ENCODE measurements around the gene TRMT1. TPM values are rescaled to one million over a fixed set of nuclear protein-coding genes. Genes with fewer than 3 reads are reported as not detected.

The TRMT1 gene
- total RNA-seq, 2 experiments from 2014 or later, result 130 to 134 TPM

DNA sequence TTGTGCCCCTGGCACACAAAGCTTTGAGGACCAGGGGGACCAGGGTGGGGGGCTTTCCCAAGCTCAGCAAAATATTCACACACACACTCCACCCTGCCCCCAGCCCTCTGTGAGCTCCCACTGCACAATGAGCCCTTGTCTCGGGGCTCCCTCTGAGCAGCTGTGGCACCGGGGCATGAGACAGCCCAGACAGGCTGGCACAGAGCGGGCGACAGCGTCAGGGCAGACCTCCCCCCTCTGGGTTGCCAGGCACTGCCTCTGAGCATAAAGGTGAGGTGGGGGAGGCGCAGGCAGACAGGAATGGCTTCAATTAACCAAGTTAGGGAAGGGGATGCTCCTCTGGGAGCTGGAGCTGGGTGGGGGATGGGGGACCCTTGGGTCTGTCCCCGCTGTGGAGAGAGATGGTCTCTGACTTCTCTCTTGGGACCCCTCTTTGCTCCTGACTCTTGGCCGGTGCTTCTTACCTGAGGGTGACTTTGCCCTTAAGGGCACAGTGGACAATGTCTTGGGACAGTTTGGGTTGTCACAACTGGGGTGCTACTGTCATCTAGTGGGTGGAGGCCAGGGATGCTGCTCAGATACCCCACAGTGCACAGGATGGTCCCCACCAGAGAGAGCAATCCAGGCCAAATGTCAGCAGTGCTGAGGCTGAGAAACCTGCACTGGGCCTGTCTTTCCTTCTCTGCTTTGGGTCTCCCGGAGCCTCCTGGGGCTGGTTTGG, 44.2 kb downstream of the TRMT1 start:
- POLR2A ChIA-PET, result no interaction called here
- CTCF ChIA-PET, result interaction anchor here (1.1 to 2.5 kb wide), 2 partner anchors 11 to 21 kb away, joined by 3 to 10 read pairs; no protein-coding TSS in a partner anchor

DNA sequence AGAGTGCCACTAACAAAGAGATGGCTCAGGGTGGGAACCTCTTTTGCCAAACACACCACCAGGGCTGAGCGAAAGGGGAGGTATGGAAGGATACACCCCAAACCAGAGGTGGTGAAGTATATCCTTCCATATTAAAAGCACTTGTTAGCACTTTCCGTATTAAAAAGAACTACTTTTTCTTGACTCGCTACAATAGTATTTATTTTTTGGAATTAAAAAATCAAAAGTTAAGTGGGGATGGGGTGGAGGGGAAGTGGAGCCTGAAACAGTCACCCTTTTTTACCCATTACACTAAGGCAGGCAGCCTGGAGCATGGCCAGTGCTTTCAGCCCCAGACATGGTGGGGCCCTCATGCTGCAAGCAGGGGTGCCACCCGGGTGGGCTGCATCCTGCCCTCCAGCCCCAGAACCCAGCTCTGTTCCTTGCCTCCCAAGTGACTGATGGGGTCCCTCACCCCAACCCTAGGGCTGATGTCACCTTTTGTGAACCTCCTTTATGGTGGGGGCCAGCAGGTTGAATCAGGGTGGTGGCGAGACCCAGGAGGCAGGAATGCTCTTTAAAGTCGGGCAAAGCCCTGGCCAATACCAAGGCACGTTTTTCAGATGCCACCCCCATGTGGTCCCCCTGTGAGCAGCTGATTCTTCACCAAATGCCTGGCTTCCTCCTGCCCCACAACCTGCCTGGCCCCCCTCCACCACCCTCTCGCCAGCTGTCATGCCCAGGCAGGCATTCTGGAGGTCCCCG, 44.9 kb downstream of the TRMT1 start:
- POLR2A ChIA-PET, result no interaction called here
- CTCF ChIA-PET, result no interaction called here

DNA sequence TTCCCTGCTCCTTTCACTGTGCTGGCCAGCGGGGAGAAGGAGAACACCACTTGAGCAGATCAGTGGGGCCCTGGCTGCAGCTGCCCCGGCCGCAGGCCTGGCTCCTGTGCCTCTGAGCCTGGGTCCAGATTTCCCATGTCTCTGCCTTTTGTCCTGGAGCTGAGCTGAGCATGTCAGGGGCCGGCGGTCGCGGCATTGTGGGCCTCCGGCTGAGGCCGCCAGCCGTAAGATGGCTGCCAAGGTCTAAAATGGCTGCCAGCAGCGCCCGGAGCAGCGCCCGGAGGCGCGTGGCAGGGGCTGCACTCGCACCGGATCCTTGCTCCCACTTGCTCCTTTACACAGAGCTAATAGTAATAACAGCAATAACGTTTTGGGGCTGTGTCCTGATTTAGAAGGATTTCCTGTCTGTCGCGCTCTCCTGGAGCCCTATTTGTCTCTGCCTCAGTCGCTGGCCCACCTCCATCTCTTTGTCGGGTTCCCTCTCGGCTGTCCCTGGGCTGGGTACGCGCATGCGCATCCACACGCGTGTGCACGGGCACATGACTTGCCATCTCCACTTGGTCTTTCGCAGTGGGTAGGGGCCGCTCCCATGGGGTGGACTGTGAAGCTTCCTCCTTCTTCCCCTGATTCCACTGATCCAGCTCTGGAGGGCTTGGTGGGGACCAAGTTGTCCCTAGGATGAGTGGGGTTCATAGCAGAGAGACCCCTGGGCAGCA, 46.0 kb downstream of the TRMT1 start:
- POLR2A ChIA-PET, result interaction anchor here (0.6 kb wide), 1 partner anchor 271 kb away, joined by 9 read pairs; no protein-coding TSS in a partner anchor
- CTCF ChIA-PET, result interaction anchor here (1.4 to 1.7 kb wide), 2 partner anchors 10 to 23 kb away, joined by 3 to 5 read pairs; no protein-coding TSS in a partner anchor

DNA sequence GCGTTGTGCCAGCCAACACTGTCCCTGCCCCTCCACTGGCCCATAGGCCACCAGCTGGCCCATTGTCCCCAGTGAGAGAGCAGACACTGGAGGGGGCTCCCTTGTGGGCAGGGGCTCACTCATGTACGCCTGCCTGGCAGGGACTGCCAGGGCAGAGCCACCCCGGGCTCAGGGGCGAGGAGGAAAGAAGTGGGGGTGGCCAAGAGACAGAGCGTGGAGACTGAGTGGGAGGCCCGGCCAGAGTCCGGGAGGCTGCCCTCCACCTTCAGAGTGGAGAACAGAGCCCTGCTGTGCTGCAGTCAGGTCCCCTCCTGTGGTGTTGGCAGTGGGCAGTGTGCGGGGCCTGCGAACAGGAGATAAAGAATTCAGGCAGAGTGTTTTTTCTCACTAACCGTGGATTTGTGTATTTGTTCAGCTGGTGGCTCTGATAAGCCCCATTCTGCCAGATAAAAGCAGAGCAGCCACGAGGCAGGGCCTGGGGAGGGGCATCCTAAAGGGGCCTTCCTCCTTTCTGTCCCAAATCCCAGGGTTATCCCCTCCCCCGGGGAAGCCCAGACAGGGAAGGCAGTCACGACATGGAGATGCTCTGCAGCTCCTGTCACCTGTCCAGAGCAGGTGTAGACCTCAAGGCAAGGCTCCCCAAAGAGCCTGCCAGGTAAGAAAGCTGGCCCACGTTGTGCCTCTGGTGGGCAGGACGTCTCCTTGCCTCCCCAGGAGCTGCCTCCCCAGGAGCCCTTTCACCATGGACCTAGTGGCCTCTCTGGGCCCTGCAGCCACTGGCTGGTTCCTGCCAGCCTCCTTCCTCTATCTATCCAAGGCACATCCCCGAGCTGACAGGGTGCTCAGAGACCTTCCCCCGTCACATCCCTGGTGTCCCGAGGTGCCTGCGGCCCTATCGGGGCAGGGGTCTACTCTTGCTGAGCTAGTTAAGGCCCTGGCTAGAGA, 46.9 kb downstream of the TRMT1 start:
- POLR2A ChIA-PET, result no interaction called here
- CTCF ChIA-PET, result interaction anchor here (1.4 to 1.7 kb wide), 2 partner anchors 9 to 24 kb away, joined by 3 to 5 read pairs; no protein-coding TSS in a partner anchor

DNA sequence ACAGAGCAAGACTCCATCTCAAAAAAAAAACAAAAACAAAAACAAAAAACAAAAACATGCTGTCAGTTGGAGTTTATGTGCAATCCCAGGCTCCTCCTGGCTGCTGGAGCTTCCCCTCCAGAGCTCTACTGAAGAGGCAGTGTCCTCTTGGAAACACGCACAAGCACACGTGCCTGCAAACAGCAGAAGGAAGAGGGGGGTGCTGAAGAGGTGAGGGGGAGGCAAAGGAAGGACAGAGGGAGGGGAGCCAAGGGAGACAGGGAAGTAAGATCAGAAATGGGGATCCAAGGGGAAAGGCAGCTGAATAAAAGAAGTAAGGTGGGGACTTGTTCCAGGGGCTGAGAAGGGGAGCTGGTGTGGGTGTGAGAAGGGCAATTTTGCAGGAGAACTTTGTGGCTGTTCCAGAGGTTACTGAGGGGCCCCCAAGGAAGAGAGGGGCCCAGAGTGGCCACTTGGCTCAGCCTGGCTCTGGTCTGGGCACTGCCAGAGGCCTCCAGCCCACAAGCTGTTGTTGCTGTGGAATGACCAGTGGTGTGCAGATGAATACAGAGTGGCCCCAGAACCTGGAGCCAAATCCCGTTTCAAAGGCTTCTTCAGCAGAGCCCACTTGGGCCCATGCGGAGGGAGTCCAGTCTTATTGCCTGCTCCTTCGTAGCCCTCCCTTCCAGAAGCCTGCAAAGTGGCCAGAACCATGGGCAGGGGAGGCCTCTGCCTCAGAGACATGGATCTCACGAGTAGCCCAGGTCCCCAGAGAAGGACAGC, 48.3 kb downstream of the TRMT1 start:
- POLR2A ChIA-PET, result no interaction called here
- CTCF ChIA-PET, result interaction anchor here (1.0 to 1.2 kb wide), 2 partner anchors 84 to 102 kb away, joined by 3 read pairs; no protein-coding TSS in a partner anchor

DNA sequence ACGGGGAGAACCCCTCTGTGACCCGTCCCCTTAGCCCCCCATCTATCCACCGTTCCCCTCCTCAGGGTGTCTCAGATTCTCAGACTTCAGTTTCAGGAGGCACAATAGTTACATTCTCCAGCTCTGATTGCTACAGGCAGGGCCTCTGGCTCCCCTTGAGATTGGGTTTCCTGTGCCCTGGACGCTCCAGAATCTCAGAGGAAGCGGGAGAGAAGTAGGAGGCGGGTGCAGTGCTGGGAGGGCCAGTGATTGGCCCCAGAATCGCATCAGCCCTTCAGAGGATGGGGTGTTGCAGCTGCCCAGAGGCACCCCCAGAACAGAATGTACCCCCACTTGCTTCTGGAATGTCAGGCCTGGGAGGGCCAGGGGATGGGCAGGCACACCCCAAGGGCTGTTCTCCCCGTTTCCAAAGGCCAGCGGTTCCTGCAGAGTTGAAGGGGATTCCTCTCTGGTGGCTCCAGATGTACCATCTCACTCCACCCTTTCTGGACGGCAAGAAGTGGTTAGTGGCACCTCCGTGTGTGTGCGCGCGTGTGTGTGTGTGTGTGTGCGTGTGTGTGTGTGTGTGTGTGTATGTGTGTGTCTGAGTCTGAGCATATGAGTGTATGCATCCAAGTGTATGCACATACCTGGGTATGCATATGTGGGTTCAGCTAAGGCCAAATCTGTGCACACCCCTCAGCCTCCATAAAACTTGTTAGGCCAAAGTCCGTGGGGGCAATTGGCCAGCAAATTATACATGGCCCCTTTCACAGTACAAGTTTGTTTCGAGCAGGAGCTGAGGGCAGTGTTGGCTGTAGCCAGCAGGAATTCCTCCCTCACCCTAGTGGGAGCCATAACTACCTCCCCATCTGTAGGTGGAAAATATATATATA, 49.4 kb downstream of the TRMT1 start:
- POLR2A ChIA-PET, result no interaction called here
- CTCF ChIA-PET, result interaction anchor here (1.0 to 1.2 kb wide), 2 partner anchors 83 to 101 kb away, joined by 3 read pairs; no protein-coding TSS in a partner anchor

DNA sequence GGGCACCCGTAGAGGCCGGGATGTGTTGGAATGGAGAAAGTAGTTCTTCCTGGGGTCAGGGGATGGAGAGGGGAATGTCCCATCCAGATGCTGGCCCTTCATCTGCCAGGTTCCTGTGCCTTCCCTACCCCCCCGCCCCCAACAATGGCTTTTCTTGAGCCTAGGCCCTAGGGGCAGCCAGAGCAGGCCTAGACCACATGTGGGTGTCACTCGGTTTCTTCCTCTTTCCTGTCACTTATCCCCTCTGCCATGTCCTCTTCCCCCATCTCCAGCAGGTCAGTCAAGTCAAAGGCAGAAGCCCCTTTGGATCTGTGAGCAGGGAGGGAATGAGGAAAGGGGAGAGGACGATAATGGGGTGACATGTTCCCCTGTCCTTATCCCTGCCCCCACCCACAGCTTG, 50.3 kb downstream of the TRMT1 start:
- CTCF ChIA-PET, result no interaction called here
- POLR2A ChIA-PET, result no interaction called here

DNA sequence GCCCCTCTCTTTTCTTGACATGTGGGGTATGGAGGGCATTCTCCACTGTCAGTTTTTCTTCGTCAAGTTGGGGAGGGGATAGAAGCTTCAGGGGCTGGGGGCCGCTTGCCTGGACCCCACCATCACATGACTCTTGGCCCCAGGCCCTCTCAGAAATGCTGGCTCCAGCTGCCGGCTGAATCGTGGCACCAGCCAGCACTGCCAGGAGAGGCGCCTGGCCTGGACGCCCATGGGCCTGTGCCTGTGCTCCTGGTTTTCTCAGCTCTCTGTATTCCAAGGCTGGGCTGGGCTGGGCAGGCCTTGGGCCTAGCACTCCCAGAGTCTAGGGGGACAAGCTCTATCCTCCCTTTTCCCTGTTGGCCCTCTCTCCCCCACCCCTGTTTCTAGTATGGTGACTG, 52.4 kb downstream of the TRMT1 start:
- ChIA-PET CTCF (interaction anchor here (1.2 to 2.1 kb wide), 5 partner anchors 19 to 99 kb away, joined by 3 to 6 read pairs (median 4); no protein-coding TSS in a partner anchor), POLR2A (no interaction called here)

DNA sequence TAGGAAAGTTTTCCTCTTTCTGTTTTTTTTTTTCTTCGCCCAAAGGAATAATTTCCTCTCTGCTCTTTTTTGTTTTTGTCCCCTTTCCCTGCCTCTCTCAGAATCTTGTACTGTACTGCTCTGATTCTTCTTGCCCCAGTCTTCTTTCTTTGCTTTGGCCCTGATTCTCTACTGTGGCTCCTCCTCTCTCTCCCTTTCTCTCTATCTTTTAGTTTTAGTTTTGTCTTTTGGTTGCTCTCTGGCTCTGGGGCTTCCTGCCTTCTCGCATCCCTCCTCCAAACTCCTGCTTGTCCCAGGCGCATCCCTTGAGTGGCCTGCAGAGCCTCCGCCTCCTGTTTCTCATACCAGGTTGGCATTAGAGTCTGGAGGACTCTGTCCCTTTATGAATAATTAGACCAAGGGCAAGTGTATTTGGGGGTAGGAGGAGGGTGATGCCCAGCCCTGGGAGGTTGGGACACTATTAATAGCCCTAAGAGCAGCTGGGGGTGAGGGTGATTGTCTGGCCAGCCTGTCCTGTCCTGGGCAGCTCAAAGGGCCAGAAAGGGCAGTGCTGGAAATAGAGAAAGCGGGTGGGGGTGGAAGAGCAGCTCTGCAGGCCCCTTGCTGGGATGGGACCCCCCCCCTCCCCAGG, 53.0 kb downstream of the TRMT1 start:
- ChIA-PET POLR2A (no interaction called here), CTCF (interaction anchor here (1.3 to 2.1 kb wide), 4 partner anchors 29 to 98 kb away, joined by 3 to 6 read pairs (median 4); no protein-coding TSS in a partner anchor)

DNA sequence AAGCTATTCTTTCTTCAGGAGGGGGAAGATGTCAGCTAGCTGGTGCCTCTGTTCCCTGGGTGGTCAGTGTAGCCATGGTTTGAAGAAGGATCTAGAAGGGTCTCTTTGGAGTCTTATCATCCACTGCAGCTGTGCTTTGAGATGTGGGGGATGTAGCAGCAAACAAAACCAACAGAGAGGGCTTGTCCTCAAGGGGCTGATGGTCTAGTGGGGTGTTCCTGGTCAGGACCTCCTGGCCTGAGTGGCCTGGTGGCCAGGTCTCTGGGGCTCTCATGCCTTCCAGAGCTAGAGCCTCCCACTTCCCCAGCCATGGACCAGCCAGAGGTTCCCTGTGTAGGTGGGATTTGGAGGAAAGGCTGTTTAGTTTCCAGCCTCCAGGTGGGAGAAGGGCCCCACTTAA, 54.2 kb downstream of the TRMT1 start:
- ChIA-PET POLR2A (no interaction called here), CTCF (interaction anchor here (0.5 to 6.3 kb wide), 10 partner anchors 22 to 177 kb away, joined by 3 to 110 read pairs (median 6); no protein-coding TSS in a partner anchor)

DNA sequence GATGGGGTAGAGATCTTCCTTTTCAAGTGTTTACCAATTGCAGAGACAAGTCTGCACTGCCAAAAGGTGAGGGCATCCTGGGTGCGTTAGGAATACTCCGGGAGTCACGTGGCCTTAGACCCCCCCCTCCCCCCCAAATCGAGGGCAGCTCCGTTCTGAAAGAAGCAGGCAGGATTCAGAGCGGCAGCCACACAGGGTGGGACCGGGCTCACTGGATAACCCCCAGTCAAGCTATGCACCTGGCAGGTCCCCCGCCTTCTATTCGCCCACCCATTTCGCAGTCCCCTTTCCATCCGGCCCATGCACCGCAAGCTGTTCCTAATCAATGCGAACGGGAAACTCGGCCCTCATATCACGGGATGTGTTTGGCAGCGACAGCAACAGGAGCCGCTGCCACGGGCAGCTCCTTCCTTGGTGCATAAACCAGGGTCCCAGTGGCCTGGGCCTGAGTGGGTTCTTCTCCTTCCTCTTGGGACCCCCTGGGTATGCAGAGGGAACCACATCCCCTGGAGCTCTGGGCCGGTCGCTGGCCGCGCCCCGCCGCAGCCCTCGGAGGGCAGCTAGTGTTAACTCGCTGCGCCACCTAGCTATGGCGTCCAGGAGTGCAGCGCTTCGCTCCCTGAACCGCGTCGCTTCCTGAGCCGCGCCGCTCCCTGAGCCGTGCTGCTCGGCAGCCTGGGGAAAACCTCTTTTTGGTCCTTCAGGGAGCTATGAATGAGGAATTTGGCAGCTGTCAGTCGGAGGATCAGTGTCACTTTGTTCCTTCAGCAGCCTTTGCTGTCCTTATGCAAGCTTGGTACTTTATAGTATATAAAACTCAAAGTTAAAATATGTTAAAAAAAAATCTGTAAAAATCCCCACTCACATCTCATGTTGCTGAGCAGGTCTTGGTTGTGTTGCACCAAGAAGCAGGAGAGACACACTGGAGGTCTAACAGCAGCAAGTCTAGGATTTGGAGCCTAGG, 55.3 kb downstream of the TRMT1 start:
- ChIA-PET CTCF (interaction anchor here (0.5 to 6.3 kb wide), 35 partner anchors 8 to 1646 kb away, joined by 3 to 110 read pairs (median 4); no protein-coding TSS in a partner anchor), POLR2A (interaction anchor here (0.6 to 1.5 kb wide), 3 partner anchors 33 to 83 kb away, joined by 3 to 7 read pairs (median 4); no protein-coding TSS in a partner anchor)

DNA sequence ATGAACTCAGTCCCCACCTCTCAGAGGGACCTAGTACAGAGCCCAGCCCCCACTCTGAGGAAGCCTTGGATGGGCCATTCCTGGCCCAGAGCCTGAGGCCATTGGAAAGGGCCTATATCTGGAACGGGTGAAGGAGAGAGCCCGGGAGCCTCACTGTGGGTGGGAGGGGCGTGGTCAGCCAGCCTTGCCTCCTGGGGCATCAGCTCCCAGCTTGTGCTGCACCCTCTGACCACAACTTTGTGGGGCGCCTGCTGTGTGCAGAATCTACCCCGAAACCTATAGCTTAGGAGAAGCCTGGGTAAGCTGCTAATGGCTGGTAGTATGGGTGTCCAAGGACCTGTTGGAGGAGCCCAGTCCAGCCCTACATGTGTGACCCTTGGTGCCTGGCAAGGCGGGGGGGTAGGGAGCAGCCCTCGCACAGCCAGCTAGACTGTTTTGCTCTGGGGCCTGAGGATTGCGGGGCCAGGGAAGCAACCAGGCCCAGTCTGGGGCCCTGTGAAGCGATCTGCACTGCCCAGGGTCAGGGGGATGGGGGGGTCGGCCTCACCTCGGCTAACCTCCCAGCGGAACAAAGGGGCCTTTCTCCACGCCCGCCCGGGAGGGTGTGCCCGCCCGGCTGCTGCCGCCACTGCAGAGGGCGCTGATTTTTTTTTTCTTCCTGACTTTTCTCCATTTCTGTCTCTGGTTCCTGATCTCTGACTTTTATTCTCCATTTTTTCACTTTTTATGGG, 56.1 kb downstream of the TRMT1 start:
- CTCF ChIA-PET, result interaction anchor here (0.8 to 6.3 kb wide), 21 partner anchors 9 to 175 kb away, joined by 3 to 110 read pairs (median 6); no protein-coding TSS in a partner anchor
- POLR2A ChIA-PET, result interaction anchor here (1.5 kb wide), 1 partner anchor 33 kb away, joined by 4 read pairs; no protein-coding TSS in a partner anchor

DNA sequence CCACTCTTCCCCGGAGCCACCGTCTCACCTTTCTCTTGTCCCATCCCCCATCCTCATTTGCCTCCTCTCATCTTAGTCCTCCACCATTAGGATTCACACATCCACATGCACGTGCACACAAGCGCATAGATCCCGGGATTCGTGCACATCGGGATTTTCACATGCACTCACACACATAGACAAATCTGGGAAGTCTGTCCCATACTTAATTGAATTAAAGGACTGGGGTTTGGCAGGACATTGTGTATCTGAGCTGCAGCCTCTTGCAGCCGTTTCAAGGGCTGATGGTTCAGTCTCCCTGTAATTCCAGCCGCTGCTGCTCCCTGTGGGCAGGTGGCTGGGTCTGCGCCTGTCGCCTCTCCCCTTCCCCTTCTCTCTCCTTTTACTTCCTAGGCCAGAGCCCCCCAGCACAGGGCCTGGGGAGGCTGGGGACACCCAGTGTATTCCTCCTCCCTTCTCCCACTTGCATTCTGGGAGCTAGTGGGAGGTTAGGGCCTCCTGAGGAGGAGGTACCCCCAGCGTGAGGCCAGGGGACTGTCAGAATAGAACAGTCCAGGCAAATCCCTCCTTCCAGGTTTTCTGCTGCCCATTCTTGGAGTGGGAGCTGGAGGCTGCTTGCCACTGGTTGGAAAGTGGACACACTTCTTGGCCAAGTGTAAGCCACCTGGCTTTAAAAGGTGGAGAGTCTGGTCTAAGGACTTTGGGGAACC, 57.4 kb downstream of the TRMT1 start:
- CTCF ChIA-PET, result interaction anchor here (1.2 to 6.3 kb wide), 6 partner anchors 11 to 94 kb away, joined by 3 to 110 read pairs (median 22); no protein-coding TSS in a partner anchor
- POLR2A ChIA-PET, result interaction anchor here (0.6 kb wide), 1 partner anchor 36 kb away, joined by 4 read pairs; no protein-coding TSS in a partner anchor

DNA sequence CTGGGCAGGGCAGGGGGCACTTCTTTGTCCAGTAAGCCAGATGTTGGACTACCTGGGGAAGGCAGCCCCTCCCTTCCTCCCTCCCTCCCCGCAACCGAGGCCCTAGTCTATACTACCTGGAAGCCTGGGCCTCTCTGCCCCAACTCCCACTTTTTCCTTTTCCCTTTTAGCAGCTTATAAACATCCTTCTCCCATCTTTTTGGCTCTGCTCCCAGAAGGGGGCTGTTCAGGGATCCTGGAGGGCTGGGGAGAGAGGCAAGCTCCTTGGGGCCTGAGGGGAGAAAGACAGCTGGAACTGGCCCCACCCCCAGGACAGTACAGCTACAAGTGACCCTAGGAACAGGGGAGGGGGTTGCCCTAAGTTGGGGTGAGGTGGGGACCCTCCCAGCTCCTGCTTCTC, 58.8 kb downstream of the TRMT1 start:
- ChIA-PET CTCF (interaction anchor here (0.8 to 6.3 kb wide), 6 partner anchors 37 to 92 kb away, joined by 3 to 110 read pairs (median 5); no protein-coding TSS in a partner anchor), POLR2A (no interaction called here)

Data from activated CD8-positive, alpha-beta memory T cell treated with anti-CD3 and anti-CD28 coated beads for 36 hours (primary cell).